Dermis blood vessel endothelial cell (primary cell): ENCODE measurements around the gene FAM217A. TPM values are rescaled to one million over a fixed set of nuclear protein-coding genes. Genes with fewer than 3 reads are reported as not detected.
A peak's percentile ranks its signal among the peaks of the same experiment; 100 is the strongest.
"Not testable (repeated sequence)": the region's sequence is repeated elsewhere in the genome, so short reads cannot be mapped to it uniquely, and the experiment has no call there.

Experiments
- DNase-seq: peaks from one replicate; pipeline ENCODE4 v3.0.0; 2010
- total RNA-seq: library from RNA; depleted of rRNA; stranded (reverse); fragments of >200 nt; gene quantifications from 2 replicates; pipeline ENCODE4 v1.2.3, GENCODE V29; 2014

FAM217A gene
- not detected in 2 replicates for total RNA-seq

DNA sequence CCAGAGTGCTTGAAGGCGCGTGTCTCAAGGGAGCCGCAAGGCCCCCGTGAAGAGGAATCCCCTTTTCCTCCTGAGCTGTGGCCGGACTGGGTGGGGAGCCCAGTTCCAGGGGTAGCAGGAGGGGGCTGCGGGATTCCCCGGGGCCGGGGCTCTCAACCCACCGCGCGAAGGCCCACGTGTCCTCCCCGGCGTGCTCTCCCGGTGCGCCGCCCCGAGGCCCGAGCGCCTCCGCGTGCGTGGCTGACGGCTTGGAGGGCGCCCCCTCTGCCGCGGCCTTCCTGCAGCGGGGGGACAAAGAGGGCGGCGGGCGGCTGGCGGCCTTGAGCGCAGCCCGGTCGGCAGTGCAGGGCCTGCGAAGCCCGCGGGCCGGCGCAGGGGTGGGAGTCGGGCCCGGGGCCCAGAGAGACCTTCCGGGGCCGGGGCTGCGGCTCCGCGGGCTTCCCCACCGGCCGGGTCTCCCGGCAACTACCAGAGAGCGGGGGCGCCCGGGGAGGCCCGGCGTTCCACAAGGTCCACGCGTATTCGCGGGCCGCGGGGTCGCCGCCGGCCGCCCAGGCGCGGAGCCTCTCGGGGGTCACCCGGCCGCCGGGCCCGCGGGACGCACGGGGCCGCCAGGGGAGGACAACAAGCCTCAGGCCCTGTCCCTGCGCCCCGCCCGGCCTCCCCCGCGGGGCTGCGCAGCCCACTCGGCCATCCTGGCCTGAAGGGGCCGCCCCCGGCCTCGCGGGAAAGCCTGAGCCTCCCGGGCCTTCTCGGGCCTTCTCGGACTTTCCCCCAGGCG, at the start of gene FAM217A:
FAM217A (minus strand) TSS at position 447 of the 781 bp plus-strand sequence. CDS start 1,723 bp downstream, outside the sequence.
- peak; percentile 7 for DNase-seq

GRCh38 chr6:4128072-4128471, 49.1 kb upstream of the FAM217A start:
- DNase-seq = no peak

DNA sequence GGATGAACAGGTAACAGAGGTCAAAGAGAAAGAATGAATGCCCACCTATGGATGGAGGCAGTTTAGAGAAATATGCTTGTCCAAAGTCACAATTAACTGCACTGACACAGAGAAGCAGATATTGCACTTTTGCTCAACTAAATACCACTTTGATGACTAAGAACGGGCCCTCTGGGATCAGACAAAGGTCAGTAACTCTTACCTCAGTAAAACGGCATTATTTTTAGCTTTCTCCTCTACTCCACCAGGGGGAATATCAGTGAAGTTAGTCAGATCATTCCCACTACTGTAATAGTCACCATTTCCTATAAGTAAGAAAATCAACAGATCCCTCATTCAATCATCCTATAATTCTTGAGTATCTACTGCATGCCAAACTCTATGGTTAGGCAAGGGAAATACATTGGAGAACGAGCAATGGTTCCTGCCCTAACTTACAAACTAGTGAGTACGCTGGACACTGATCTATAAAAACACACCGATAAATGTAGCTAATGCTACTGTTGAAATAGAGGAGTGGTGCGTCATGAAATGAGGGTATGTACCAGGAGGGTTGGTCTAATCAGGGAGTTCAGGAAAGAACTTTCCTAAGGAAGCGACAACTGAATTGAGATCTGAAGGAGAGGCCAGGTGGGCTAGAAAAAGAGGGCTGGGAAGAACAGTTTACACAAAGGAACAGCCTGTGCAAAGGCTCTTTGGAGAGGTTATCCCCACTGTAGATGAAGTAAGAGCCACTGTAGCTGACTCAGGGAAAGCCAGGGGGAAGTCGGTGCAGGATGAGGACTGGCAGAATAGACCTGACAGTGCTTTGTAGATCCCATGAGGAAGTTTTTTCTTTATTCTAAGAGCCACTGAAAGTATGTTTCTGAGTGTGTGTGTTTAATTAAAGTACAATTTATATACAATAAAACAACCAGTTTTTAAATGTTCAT, 47.3 kb upstream of the FAM217A start:
- peak; percentile 83 for DNase-seq

GRCh38 chr6:4125500-4125899, 46.6 kb upstream of the FAM217A start:
- no peak for DNase-seq

- no peak for DNase-seq
These were observed 45.4 kb upstream of the FAM217A start for GRCh38 chr6:4124351-4124750.

DNA sequence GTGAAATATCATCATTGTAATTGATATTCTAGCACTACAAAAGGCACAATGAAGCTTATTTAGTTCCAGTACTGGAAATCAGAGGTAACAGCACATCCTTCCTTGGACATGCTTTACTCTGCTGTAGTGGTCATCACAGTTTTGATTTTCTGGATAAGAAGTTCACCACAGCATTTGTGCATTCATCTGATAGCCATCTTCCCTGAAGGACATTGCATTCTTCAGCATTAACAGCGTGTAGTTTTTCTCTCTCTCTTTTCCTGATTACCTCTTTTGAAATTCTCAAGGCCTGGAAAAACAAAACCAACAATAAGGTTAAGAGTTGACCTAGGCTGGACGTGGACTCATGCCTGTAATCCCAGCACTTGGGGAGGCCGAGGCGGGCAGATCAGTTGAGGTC, 36.8 kb upstream of the FAM217A start:
- DNase-seq = no peak

- DNase-seq = no peak
These were observed 35.2 kb upstream of the FAM217A start for GRCh38 chr6:4114123-4114522.

GRCh38 chr6:4113649-4114048, 34.7 kb upstream of the FAM217A start:
- no peak for DNase-seq

DNA sequence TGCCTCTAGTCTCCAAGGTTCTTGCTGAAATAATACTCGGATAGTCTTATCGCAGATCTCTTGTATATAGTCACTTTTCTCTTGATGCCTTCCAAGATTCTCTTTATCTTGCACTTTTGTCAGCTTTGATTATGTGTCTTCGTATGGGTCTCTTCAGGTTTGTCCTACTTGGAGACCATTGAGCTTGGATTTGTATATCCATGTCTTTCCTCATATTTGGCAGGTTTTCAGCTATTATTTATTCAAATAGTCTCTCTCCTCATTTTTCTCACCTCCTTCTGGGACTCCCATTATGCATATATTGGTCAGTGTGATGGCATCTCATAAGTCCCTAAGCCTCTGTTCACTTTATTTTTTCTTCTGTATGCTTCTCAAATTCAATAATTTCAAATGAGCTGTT, 33.4 kb upstream of the FAM217A start:
- DNase-seq = no peak

- DNase-seq = peak; percentile 61
These were observed 30.5 kb upstream of the FAM217A start for GRCh38 chr6:4109363-4109815.

GRCh38 chr6:4108561-4109093, 29.7 kb upstream of the FAM217A start:
- no peak for DNase-seq

DNA sequence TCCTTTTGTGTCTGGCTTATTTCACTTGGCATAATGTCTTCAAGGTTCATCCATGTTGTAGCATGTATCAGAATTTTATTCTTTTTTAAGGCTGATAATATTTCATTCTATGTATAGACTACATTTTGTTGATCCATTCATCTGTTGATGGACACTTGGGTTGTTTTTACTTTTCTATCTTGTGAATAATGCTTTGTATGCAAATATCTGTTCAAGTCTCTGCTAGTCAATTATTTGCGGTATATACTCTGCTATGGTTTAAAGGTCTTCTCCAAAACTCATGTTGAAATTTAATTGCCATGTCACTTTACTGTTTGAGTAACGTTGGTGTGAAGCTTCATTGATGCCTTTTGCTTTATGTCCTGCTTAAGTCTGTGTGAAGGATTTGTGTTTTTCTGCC, 28.9 kb upstream of the FAM217A start:
- DNase-seq = no peak

DNA sequence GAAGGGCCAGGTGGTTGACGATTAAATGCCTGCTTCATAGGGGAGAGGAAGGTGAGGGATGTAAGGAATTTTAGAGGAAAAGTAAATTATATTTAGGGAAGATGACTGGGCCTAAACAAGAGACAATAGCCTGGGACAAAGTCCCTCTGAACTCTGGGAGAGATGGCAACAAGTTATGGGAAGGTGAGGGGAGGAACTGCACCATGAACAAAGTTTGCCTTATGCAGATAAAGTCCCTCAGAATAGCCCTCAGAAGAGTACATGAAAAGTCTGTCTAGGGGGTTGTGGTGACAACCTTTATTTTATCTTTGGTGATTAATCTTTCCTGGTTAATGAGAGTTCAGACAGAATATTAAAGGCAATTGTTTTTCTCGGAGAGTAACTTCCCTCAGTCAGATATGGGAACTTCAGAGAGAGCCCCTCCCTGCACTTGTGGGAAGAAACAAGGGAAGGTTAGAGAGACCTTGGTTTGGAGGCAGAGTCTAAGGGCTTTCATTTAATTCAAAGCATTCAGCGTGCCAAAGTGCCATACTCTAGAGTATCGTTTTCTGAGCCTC, 27.1 kb upstream of the FAM217A start:
- DNase-seq = no peak

DNA sequence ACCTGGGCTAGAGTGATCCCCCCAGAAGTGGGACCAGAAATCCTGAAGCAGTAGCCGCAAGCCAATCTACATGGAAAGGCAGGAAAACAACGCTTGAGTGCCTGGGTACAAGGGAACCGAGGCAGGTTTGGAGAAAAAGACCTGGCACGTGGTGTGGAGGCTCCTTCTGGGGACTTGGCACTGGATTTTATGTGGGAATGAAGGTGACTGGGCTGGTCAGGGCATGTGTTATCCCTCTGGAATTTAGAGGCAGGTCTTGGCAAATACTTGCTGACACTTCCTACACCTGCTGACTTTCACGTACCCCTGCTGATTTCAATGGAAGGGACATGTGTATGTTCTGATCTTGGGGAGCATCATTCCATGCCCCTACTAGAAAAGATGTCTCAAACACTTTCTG, 25.0 kb upstream of the FAM217A start:
- no peak for DNase-seq

- no peak for DNase-seq
These were observed 23.8 kb upstream of the FAM217A start for GRCh38 chr6:4102687-4103244.

DNA sequence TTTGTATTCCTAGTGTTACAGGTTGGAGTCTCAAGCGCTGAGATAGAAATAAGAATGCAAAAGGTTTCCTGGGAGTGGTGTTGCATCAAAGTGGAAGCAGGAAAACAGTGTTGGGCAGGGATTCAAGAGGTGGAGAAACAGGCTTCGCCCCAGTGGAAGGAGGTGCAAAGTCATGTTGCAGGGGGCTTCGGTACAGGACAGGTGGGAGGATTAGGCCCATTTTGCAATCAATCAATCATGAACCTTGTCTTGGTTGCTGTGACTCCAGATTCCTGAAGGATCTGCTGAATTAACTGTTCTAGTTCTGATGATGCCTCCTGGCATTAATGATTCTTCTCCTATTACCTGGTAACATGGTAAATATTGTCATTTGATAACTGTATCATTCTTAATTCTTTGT, 22.4 kb upstream of the FAM217A start:
- DNase-seq = no peak

DNA sequence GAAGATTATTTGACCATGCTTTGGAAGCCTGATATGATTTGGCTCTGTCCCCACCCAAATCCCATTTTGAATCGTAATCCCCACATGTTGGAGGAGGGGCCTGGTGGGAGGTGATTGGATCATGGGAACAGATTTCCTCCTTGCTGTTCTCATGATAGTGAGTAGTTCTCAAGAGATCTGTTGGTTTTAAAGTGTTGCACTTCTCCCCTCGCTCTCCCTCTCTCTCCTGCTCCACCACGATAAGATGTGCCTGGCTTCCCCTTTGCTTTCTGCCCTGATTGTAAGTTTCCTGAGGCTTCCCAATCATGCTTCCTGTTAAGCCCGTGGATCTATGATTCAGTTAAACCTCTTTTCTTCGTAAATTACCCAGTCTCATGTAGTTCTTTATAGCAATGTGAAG, 21.7 kb upstream of the FAM217A start:
- no peak for DNase-seq

GRCh38 chr6:4093288-4093687, 14.4 kb upstream of the FAM217A start:
- no peak for DNase-seq

- DNase-seq = no peak
These were observed 13.0 kb upstream of the FAM217A start for GRCh38 chr6:4091941-4092340.

- not testable (repeated sequence) for DNase-seq
These were observed 11.1 kb upstream of the FAM217A start for GRCh38 chr6:4090043-4090442.

GRCh38 chr6:4088704-4089103, 9.8 kb upstream of the FAM217A start:
- no peak for DNase-seq

GRCh38 chr6:4085332-4085700, 6.4 kb upstream of the FAM217A start:
- no peak for DNase-seq
